DOHH2 (cell line): Measurements from ENCODE around the gene PTPRN2.

ENCODE experiments used
- EZH2phosphoT487 ChIP-seq: fragments of 200-600 bp; sonication (generic); IDR thresholded peaks from 2 replicates; pipeline ENCODE4 v1.6.1; 2017; ENCODE audit warnings: borderline replicate concordance, mild to moderate bottlenecking, antibody characterized with exemption, low read length, moderate library complexity, mixed read lengths
- TF ChIP-seq, protein P1 (sequence below): fragments of 200-600 bp; sonication (generic); IDR thresholded peaks from one replicate; pipeline ENCODE4 v1.5.1; 2014; ENCODE audit warnings: antibody characterized with exemption, mild to moderate bottlenecking, low read depth, low read length; ENCODE audit not compliant: poor library complexity, severe bottlenecking

GRCh38 chr7:158123753-158124152, 463.9 kb downstream of the PTPRN2 start:
- TF ChIP-seq, protein P1, sequence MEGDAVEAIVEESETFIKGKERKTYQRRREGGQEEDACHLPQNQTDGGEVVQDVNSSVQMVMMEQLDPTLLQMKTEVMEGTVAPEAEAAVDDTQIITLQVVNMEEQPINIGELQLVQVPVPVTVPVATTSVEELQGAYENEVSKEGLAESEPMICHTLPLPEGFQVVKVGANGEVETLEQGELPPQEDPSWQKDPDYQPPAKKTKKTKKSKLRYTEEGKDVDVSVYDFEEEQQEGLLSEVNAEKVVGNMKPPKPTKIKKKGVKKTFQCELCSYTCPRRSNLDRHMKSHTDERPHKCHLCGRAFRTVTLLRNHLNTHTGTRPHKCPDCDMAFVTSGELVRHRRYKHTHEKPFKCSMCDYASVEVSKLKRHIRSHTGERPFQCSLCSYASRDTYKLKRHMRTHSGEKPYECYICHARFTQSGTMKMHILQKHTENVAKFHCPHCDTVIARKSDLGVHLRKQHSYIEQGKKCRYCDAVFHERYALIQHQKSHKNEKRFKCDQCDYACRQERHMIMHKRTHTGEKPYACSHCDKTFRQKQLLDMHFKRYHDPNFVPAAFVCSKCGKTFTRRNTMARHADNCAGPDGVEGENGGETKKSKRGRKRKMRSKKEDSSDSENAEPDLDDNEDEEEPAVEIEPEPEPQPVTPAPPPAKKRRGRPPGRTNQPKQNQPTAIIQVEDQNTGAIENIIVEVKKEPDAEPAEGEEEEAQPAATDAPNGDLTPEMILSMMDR, result no peak
- TF ChIP-seq EZH2phosphoT487, result no peak
